Inflammatory macrophage treated with lipopolysaccharide for 1 hour (primary cell): ENCODE results near the gene CYP24A1.

ENCODE experiments used
- DNase-seq, 2 donors: peaks; one replicate each; pipeline ENCODE4 v3.0.0-alpha.2; 2020 to 2022

Gene CYP24A1

DNA sequence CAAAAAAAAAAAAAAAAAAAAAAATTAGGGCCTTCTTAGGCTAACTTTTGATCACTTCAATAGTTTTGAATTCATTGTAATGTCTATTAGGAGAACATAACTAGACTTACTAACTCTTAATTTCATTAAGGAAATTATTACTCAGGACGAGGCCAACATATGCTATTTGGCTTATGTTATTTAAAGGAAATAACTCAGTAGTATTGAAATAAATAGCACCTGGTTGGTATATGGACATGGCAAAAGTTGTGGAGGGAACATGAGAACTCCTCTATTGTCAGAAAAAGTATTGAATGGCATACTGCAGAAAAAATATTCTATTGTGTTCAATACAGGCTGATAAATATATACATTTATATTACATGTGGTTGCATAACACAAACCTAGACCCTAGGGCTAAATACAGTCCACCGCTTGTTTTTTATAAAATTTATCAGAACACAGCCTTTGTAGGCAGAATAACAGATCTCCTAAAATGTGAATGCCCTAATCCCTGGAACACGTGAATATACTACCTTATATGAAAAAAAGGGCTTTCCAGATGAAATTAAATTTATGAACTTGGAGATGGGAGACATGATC is 18.0 kb downstream of the CYP24A1 start:
- no peak for DNase-seq

DNA sequence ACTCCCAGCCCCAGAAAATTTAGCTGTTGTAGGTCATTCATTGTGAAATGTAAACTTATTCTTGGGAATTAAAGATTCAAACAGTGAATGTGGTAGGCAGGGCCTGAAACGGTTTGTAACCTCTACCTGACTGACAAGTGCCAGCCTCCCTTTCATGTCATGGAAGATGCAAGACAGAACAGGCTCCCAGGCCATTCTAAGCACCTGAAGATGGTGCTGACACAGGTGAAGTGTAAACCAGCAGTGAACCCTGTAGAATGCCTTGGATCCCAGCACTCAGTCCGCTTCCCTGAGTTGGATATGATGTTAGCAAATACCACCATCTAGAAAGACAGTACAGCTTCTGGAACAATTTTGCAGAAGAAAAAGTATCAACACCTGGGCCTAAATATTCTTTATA is 19.3 kb downstream of the CYP24A1 start:
- DNase-seq: no peak

- no peak for DNase-seq
These were observed 19.9 kb downstream of the CYP24A1 start for GRCh38 chr20:54153847-54154246.

DNA sequence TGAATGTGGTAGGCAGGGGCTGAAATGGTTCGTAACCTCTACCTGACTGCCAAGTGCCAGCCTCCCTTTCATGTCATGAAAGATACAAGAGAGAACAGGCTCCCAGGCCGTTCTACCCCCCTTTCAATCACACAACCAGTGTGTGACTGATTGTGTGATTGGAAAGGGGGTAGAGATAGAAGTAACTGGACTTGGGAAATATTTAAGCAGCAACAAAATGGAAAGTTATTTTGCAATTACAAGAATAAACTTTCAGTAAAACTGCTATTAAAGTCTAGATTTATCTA is 20.8 kb downstream of the CYP24A1 start:
- DNase-seq: no peak

DNA sequence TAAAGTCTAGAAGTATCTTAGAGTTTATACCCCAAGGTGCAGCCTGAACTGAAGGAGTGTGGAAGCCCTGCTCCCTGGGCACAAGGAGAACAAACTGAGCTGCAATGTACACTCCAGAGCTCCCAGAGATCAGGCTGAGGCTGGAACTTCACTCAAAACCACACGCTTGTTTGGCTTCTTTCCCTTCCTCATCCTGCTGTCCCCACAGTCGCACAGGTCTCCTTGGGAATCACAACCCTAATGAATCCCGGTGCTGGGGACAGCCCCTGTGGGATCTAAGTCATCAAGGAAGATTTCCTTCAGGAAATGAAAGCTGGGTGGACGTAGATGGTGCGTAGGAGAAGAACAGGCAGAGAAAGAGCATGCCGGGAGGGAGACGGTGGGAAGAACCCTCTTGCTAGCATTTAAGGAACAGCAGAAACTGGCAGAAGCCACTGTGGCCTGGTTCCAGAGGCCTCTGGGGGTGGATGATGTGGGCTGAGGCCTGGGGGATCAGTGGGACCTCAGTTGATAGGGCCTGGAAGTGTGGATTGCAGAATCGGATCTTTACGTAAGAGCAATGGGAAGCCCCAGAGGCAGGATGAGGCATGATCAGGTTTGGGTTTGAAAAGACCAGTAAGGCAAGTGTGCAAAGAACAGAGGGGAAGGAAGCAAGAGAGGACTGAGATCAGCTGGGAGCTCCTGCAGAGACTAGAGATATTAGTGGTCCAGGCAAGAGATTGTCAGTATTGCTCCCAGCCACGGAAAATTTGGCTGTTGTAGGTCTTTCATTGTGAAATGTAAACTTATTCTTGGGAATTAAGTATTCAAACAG is 21.4 kb downstream of the CYP24A1 start:
- DNase-seq: peak; percentile 32 to 79

DNA sequence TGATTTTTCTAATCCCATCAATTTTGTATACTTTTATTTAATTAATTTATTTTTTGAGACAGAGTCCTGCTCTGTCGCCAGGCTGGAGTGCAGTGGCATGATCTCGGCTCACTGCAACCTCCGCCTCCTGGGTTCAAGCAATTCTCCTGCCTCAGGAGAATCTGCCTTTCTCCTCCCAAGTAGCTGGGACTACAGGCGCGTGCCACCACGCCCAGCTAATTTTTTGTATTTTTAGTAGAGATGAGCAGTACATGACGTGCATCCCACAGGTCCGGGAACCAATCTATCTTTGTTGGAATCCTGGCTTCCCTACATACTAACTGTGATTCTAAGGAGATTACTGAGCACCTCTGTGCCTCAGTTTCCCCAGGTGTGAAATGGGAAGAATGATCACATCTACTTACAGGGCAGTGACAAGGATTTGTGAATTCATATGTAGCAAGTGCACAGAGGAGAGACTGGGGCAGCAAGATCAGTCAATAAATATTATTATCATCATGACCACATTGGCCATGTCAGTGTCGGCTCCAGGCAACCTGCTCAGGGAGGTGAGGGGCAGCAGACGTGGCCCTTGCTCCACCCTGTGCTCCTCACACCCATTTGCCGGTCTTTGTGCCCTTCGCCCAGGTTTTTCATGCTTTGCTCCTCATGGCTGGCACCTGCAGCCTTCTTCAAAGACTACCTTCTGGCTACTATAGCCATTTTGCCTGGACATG is 22.1 kb downstream of the CYP24A1 start:
- no peak for DNase-seq

DNA sequence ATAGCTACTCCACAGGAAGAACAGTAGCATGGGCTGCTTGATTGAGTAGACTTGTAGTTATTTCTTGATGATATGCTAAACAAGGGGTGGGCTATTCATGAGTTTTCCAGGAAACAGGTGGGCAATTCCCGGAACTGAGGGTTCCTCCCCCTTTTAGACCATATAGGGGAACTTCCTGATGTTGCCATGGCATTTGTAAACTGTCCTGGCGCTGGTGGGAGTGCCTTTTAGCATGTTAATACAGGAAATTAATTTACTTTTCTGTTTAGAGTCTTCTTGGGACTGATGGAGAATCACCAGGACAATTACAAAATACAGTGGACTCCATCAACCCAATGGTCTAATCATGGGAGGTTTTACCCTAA is 22.7 kb downstream of the CYP24A1 start:
- peak; percentile 5 to 13 for DNase-seq

DNA sequence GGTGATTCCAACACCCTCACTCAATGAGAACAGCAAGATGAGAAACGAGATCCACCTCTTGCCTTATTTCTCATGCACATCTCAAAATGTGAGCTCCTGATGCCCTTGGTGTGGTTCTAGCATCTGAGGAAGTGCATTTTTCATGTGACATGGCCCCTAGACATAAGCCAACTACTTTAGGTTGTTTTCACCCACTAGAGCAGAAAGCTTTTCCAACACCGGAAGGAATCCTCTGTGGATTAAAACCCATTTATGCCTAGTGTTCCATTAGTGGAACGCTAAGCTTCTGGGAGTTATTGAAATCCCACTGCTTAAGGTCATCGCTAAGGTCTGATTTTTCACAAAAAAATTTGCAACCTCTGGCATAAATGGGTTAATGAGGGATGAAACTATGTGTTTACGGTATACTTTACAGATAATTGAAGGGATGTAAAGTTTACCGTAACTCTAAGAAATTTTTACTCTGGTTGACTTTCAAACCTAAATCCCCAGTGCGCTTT is 24.0 kb downstream of the CYP24A1 start:
- DNase-seq: no peak

GRCh38 chr20:54148947-54149764 is 24.6 kb downstream of the CYP24A1 start:
- no peak for DNase-seq

- DNase-seq: no peak
These were observed 27.1 kb downstream of the CYP24A1 start for GRCh38 chr20:54146672-54147071.

DNA sequence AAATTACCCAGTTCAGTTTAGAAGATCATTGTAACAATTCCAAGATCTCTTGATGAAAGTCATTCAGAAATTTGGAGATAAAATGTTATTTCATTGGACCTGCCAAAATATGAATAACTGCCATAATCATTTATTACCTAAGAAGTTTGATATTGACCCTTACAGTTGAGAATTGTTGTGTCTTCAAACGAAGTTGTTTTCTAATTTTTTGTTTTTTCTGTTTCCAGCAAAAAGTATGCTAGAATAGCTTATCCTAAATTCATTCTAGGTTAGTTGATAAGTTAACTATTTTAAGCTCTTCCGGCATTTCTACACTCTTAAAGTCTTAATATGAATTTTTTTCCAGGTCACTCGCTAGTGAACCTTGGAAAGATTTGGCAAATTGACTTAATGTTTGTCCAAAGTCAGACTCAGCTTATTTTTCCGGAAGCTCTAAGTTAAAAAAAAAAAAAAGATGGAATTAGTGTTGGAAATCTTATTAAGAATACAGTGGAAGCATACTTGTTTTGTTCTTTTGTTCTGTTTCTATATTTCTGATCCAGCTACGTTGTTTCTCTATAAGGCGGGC is 28.9 kb downstream of the CYP24A1 start:
- DNase-seq: no peak

GRCh38 chr20:54140927-54141566 is 32.7 kb downstream of the CYP24A1 start:
- no peak for DNase-seq

DNA sequence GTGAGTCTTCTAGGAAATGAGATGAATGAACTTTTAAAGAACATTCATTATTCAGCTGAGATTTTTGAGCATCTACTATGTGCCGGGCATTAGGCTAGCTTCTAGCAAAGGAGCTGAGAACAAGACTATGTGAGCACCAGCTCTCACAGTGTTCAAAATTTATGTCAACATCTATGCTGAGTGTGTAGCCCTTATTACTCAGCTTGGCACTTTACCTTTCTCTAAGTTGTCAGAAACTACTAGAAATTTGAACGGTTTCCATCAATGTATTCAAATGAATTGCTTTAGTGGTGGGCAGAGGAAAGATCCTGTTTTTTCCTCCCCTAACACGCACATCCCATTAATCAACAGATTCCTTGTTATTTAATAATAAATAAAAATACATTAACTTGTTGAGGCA is 33.3 kb downstream of the CYP24A1 start:
- no peak for DNase-seq

- no peak for DNase-seq
These were observed 33.7 kb downstream of the CYP24A1 start for GRCh38 chr20:54140067-54140466.

DNA sequence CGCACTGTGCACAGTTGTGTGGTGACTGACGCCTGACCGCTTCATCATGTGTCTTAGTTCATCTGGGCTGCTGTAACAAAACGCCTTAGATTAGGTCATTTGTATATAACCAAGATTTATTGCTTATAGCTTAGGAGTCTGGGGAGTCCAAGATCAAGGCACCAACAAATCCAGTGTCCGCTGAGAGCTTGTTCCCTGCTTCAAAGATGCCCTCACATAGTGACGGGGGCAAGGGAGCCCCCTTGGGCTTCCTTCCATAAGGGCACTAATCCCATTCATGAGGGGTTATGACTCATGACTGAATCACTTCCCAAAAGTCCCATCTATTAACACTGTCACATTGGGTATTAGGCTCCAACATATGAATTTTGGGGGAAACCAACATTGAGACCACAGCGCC is 34.6 kb downstream of the CYP24A1 start:
- DNase-seq: no peak

DNA sequence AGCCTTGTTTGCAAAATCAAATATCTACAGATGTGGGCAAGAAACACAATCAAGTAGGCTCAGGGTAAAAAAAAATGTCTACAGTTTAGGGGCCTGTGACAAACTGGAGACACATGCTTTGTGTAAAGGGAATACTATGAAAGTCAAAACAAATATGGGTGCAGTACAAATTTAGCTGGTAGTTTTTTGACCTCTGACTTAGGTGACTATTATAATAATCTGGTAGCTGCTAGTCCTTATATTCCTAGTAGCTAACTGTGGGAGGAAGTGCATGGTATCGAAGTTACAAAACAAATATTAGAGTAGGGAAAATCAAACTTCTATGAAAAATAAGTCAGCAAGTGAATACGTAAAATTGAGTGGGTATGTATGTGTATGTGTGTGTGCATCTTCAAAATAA is 35.4 kb downstream of the CYP24A1 start:
- no peak for DNase-seq

GRCh38 chr20:54137115-54137514 is 36.7 kb downstream of the CYP24A1 start:
- DNase-seq: no peak

- DNase-seq: peak in 1 of 2 donors; percentile 18
These were observed 39.2 kb downstream of the CYP24A1 start for GRCh38 chr20:54134445-54135220.

- no peak for DNase-seq
These were observed 40.1 kb downstream of the CYP24A1 start for GRCh38 chr20:54133434-54134427.
